WTC11 (cell line): Measurements from ENCODE around the gene NAAA. TPM values are rescaled to one million over a fixed set of nuclear protein-coding genes. Genes with fewer than 3 reads are reported as not detected.

Experiments used
- ATAC-seq: fragments of 200-7000 bp; cut with Tn5 transposase; 2 replicates; pipeline ENCODE4 v1.10.0; 2021; ENCODE audit warnings: mild to moderate bottlenecking, moderate library complexity
- CTCF ChIA-PET: fragments of 300-600 bp; sonication (Branson Sonifier 250); formaldehyde crosslinking; loops from one replicate; lab custom pipeline; 2021; ENCODE audit warnings: antibody characterized with exemption; lab: Charles Lee
- POLR2A ChIA-PET: fragments of 350-600 bp; sonication (Branson Sonifier 250); formaldehyde crosslinking; loops from one replicate; lab custom pipeline; 2021; ENCODE audit warnings: antibody characterized with exemption; lab: Charles Lee
- DNase-seq: peaks from one replicate; pipeline ENCODE4 v3.0.0; 2021; ENCODE audit warnings: low spot score
- H3K27ac Mint-ChIP-seq: 2 replicates; pipeline ENCODE4 v1.8.0; 2021; ENCODE audit warnings: mixed read lengths
- H3K27me3 Mint-ChIP-seq: 2 replicates; pipeline ENCODE4 v1.8.0; 2021; ENCODE audit warnings: low read depth, mild to moderate bottlenecking, moderate library complexity, mixed read lengths
- H3K36me3 Mint-ChIP-seq: 2 replicates; pipeline ENCODE4 v1.8.0; 2021; ENCODE audit warnings: mixed read lengths
- H3K4me1 Mint-ChIP-seq: 2 replicates; pipeline ENCODE4 v1.8.0; 2022; ENCODE audit warnings: mixed read lengths
- H3K4me3 Mint-ChIP-seq: 2 replicates; pipeline ENCODE4 v1.8.0; 2021; ENCODE audit warnings: mild to moderate bottlenecking, moderate library complexity, mixed read lengths
- H3K9me3 Mint-ChIP-seq: 2 replicates; pipeline ENCODE4 v1.8.0; 2021; ENCODE audit warnings: mixed read lengths
- ESRRA ChIP-seq: sonication (generic); formaldehyde crosslinking; IDR thresholded peaks from 2 replicates; pipeline ENCODE4 v1.8.1; 2022; ENCODE audit warnings: mild to moderate bottlenecking, missing genetic modification reagents, borderline replicate concordance
- ETV6 ChIP-seq: sonication (generic); formaldehyde crosslinking; IDR thresholded peaks from 2 replicates; pipeline ENCODE4 v1.8.1; 2022; ENCODE audit warnings: mild to moderate bottlenecking, missing genetic modification reagents
- FOXK1 ChIP-seq: sonication (generic); formaldehyde crosslinking; IDR thresholded peaks from 2 replicates; pipeline ENCODE4 v1.8.0; 2022; ENCODE audit warnings: mild to moderate bottlenecking, moderate library complexity, missing genetic modification reagents
- JAZF1 ChIP-seq: fragments of 250-450 bp; sonication (Bioruptor Pico); IDR thresholded peaks from 2 replicates; pipeline ENCODE4 v1.9.0; 2021; ENCODE audit warnings: moderate library complexity, mild to moderate bottlenecking, inconsistent platforms
- NFE2L1 ChIP-seq: sonication (generic); formaldehyde crosslinking; IDR thresholded peaks from 2 replicates; pipeline ENCODE4 v1.8.1; 2023; ENCODE audit warnings: missing genetic modification reagents
- NR3C1 ChIP-seq: sonication (generic); formaldehyde crosslinking; conservative IDR thresholded peaks from 2 replicates; pipeline ENCODE4 v1.8.1; 2023; ENCODE audit warnings: low read depth, mild to moderate bottlenecking, missing genetic modification reagents
- OVOL2 ChIP-seq: fragments of 250-450 bp; sonication (Bioruptor Pico); IDR thresholded peaks from 2 replicates; pipeline ENCODE4 v1.9.0; 2021; ENCODE audit warnings: mild to moderate bottlenecking, borderline replicate concordance
- TEAD4 ChIP-seq: sonication (generic); formaldehyde crosslinking; IDR thresholded peaks from 2 replicates; pipeline ENCODE4 v1.8.0; 2022; ENCODE audit warnings: mild to moderate bottlenecking, missing genetic modification reagents
- TP53 ChIP-seq: sonication (generic); formaldehyde crosslinking; IDR thresholded peaks from 2 replicates; pipeline ENCODE4 v1.8.1; 2023; ENCODE audit warnings: mild to moderate bottlenecking, missing genetic modification reagents
- total RNA-seq: library from RNA; stranded (reverse); gene quantifications from 3 replicates; pipeline ENCODE4 v1.2.3, GENCODE V29; 2021
- TF ChIP-seq, protein P1 (sequence below): sonication (generic); formaldehyde crosslinking; IDR thresholded peaks from 2 replicates; pipeline ENCODE4 v1.8.1; 2022; ENCODE audit warnings: low read depth, missing genetic modification reagents, borderline replicate concordance
- TF ChIP-seq, protein P2 (sequence below): fragments of 250-450 bp; sonication (Bioruptor Pico); IDR thresholded peaks from 2 replicates; pipeline ENCODE4 v1.9.0; 2021; ENCODE audit warnings: mild to moderate bottlenecking, borderline replicate concordance
- TF ChIP-seq, protein P3 (sequence below): sonication (generic); formaldehyde crosslinking; IDR thresholded peaks from 2 replicates; pipeline ENCODE4 v1.8.0; 2023; ENCODE audit warnings: missing genetic modification reagents, mild to moderate bottlenecking, borderline replicate concordance
- TF ChIP-seq, protein P4 (sequence below): sonication (generic); formaldehyde crosslinking; IDR thresholded peaks from 2 replicates; pipeline ENCODE4 v1.8.1; 2023; ENCODE audit warnings: mild to moderate bottlenecking, moderate library complexity, missing genetic modification reagents
- TF ChIP-seq, protein P5 (sequence below): sonication (generic); formaldehyde crosslinking; IDR thresholded peaks from 2 replicates; pipeline ENCODE4 v1.8.1; 2023; ENCODE audit warnings: mild to moderate bottlenecking, missing genetic modification reagents
- TF ChIP-seq, protein P6 (sequence below): sonication (generic); formaldehyde crosslinking; IDR thresholded peaks from 2 replicates; pipeline ENCODE4 v1.8.0; 2023; ENCODE audit warnings: mild to moderate bottlenecking, missing genetic modification reagents
- TF ChIP-seq, protein P7 (sequence below): sonication (generic); formaldehyde crosslinking; conservative IDR thresholded peaks from 2 replicates; pipeline ENCODE4 v1.8.1; 2022; ENCODE audit warnings: mild to moderate bottlenecking, missing genetic modification reagents

NAAA gene
- total RNA-seq, 1 experiment from 2014 or later, result 7.1 TPM

DNA sequence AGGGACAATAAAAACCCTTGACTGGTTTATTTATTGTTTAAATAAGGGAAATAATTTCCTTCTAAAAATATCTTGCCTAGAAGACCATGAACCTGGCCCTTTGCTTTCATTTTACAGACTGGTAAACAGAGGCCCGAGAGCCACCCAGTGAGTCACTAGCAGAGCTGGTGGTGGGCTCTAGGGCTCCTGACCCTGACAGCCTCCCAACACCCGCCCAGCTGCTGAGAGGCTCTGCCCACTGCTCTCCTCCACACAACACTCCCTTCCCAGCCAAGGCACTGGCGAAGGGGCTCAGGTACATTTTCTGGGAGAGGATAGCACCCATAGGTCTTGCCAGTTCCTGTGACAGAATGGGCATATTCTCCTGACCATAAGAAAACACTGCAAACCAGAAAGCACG lies 20.5 kb downstream of the NAAA start:
- DNase-seq (no peak), ATAC-seq (no peak)
- TF ChIP-seq ESRRA (CRISPR knock-in tag) (no peak), NR3C1 (CRISPR knock-in tag) (no peak), FOXK1 (CRISPR knock-in tag) (no peak), NFE2L1 (no peak), JAZF1 (CRISPR knock-in tag) (no peak), OVOL2 (CRISPR knock-in tag) (no peak), TEAD4 (CRISPR knock-in tag) (no peak), ETV6 (CRISPR knock-in tag) (no peak), TP53 (CRISPR knock-in tag) (no peak)
- TF ChIP-seq, protein P1, sequence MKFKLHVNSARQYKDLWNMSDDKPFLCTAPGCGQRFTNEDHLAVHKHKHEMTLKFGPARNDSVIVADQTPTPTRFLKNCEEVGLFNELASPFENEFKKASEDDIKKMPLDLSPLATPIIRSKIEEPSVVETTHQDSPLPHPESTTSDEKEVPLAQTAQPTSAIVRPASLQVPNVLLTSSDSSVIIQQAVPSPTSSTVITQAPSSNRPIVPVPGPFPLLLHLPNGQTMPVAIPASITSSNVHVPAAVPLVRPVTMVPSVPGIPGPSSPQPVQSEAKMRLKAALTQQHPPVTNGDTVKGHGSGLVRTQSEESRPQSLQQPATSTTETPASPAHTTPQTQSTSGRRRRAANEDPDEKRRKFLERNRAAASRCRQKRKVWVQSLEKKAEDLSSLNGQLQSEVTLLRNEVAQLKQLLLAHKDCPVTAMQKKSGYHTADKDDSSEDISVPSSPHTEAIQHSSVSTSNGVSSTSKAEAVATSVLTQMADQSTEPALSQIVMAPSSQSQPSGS (CRISPR knock-in tag), result no peak
- TF ChIP-seq, protein P2, sequence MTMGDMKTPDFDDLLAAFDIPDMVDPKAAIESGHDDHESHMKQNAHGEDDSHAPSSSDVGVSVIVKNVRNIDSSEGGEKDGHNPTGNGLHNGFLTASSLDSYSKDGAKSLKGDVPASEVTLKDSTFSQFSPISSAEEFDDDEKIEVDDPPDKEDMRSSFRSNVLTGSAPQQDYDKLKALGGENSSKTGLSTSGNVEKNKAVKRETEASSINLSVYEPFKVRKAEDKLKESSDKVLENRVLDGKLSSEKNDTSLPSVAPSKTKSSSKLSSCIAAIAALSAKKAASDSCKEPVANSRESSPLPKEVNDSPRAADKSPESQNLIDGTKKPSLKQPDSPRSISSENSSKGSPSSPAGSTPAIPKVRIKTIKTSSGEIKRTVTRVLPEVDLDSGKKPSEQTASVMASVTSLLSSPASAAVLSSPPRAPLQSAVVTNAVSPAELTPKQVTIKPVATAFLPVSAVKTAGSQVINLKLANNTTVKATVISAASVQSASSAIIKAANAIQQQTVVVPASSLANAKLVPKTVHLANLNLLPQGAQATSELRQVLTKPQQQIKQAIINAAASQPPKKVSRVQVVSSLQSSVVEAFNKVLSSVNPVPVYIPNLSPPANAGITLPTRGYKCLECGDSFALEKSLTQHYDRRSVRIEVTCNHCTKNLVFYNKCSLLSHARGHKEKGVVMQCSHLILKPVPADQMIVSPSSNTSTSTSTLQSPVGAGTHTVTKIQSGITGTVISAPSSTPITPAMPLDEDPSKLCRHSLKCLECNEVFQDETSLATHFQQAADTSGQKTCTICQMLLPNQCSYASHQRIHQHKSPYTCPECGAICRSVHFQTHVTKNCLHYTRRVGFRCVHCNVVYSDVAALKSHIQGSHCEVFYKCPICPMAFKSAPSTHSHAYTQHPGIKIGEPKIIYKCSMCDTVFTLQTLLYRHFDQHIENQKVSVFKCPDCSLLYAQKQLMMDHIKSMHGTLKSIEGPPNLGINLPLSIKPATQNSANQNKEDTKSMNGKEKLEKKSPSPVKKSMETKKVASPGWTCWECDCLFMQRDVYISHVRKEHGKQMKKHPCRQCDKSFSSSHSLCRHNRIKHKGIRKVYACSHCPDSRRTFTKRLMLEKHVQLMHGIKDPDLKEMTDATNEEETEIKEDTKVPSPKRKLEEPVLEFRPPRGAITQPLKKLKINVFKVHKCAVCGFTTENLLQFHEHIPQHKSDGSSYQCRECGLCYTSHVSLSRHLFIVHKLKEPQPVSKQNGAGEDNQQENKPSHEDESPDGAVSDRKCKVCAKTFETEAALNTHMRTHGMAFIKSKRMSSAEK, result no peak
- TF ChIP-seq, protein P3, sequence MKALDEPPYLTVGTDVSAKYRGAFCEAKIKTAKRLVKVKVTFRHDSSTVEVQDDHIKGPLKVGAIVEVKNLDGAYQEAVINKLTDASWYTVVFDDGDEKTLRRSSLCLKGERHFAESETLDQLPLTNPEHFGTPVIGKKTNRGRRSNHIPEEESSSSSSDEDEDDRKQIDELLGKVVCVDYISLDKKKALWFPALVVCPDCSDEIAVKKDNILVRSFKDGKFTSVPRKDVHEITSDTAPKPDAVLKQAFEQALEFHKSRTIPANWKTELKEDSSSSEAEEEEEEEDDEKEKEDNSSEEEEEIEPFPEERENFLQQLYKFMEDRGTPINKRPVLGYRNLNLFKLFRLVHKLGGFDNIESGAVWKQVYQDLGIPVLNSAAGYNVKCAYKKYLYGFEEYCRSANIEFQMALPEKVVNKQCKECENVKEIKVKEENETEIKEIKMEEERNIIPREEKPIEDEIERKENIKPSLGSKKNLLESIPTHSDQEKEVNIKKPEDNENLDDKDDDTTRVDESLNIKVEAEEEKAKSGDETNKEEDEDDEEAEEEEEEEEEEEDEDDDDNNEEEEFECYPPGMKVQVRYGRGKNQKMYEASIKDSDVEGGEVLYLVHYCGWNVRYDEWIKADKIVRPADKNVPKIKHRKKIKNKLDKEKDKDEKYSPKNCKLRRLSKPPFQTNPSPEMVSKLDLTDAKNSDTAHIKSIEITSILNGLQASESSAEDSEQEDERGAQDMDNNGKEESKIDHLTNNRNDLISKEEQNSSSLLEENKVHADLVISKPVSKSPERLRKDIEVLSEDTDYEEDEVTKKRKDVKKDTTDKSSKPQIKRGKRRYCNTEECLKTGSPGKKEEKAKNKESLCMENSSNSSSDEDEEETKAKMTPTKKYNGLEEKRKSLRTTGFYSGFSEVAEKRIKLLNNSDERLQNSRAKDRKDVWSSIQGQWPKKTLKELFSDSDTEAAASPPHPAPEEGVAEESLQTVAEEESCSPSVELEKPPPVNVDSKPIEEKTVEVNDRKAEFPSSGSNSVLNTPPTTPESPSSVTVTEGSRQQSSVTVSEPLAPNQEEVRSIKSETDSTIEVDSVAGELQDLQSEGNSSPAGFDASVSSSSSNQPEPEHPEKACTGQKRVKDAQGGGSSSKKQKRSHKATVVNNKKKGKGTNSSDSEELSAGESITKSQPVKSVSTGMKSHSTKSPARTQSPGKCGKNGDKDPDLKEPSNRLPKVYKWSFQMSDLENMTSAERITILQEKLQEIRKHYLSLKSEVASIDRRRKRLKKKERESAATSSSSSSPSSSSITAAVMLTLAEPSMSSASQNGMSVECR (CRISPR knock-in tag), result no peak
- TF ChIP-seq, protein P4, sequence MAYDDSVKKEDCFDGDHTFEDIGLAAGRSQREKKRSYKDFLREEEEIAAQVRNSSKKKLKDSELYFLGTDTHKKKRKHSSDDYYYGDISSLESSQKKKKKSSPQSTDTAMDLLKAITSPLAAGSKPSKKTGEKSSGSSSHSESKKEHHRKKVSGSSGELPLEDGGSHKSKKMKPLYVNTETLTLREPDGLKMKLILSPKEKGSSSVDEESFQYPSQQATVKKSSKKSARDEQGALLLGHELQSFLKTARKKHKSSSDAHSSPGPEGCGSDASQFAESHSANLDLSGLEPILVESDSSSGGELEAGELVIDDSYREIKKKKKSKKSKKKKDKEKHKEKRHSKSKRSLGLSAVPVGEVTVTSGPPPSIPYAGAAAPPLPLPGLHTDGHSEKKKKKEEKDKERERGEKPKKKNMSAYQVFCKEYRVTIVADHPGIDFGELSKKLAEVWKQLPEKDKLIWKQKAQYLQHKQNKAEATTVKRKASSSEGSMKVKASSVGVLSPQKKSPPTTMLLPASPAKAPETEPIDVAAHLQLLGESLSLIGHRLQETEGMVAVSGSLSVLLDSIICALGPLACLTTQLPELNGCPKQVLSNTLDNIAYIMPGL (CRISPR knock-in tag), result no peak
- TF ChIP-seq, protein P5, sequence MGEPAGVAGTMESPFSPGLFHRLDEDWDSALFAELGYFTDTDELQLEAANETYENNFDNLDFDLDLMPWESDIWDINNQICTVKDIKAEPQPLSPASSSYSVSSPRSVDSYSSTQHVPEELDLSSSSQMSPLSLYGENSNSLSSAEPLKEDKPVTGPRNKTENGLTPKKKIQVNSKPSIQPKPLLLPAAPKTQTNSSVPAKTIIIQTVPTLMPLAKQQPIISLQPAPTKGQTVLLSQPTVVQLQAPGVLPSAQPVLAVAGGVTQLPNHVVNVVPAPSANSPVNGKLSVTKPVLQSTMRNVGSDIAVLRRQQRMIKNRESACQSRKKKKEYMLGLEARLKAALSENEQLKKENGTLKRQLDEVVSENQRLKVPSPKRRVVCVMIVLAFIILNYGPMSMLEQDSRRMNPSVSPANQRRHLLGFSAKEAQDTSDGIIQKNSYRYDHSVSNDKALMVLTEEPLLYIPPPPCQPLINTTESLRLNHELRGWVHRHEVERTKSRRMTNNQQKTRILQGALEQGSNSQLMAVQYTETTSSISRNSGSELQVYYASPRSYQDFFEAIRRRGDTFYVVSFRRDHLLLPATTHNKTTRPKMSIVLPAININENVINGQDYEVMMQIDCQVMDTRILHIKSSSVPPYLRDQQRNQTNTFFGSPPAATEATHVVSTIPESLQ (CRISPR knock-in tag), result no peak
- TF ChIP-seq, protein P6, sequence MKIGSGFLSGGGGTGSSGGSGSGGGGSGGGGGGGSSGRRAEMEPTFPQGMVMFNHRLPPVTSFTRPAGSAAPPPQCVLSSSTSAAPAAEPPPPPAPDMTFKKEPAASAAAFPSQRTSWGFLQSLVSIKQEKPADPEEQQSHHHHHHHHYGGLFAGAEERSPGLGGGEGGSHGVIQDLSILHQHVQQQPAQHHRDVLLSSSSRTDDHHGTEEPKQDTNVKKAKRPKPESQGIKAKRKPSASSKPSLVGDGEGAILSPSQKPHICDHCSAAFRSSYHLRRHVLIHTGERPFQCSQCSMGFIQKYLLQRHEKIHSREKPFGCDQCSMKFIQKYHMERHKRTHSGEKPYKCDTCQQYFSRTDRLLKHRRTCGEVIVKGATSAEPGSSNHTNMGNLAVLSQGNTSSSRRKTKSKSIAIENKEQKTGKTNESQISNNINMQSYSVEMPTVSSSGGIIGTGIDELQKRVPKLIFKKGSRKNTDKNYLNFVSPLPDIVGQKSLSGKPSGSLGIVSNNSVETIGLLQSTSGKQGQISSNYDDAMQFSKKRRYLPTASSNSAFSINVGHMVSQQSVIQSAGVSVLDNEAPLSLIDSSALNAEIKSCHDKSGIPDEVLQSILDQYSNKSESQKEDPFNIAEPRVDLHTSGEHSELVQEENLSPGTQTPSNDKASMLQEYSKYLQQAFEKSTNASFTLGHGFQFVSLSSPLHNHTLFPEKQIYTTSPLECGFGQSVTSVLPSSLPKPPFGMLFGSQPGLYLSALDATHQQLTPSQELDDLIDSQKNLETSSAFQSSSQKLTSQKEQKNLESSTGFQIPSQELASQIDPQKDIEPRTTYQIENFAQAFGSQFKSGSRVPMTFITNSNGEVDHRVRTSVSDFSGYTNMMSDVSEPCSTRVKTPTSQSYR, result no peak
- TF ChIP-seq, protein P7, sequence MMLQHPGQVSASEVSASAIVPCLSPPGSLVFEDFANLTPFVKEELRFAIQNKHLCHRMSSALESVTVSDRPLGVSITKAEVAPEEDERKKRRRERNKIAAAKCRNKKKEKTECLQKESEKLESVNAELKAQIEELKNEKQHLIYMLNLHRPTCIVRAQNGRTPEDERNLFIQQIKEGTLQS (CRISPR knock-in tag), result no peak
- Mint-ChIP-seq H3K36me3 (peaks cover 19% of the 10 kb centered on the region), H3K27ac (no peak overlapping the region), H3K4me1 (peaks cover 36% of the 10 kb centered on the region), H3K27me3 (no peaks in the 10 kb centered on the region), H3K9me3 (peaks cover 8% of the 10 kb centered on the region), H3K4me3 (no peak overlapping the region)
- POLR2A ChIA-PET, result no interaction called here
- CTCF ChIA-PET, result interaction anchor here (1.1 kb wide), 1 partner anchor 24 kb away, joined by 4 read pairs; no protein-coding TSS in a partner anchor
